Osteoblast (primary cell): Measurements from ENCODE around the gene KDM3A. TPM values are rescaled to one million over a fixed set of nuclear protein-coding genes. Genes with fewer than 3 reads are reported as not detected.
"Not testable (repeated sequence)": the region's sequence is repeated elsewhere in the genome, so short reads cannot be mapped to it uniquely, and the experiment has no call there.

Experiments
- DNase-seq: peaks from one replicate; pipeline ENCODE4 v3.0.0; 2011; ENCODE audit warnings: low spot score, mixed read lengths; ENCODE audit not compliant: insufficient read length; ENCODE audit errors: missing footprints
- H2AFZ ChIP-seq: 2 replicates; pipeline ENCODE4 v1.6.0; 2011; ENCODE audit warnings: mild to moderate bottlenecking, low read length
- H3K27ac ChIP-seq: 2 replicates; pipeline ENCODE4 v1.5.1; 2011; ENCODE audit warnings: mild to moderate bottlenecking, low read depth, low read length, moderate library complexity
- H3K27me3 ChIP-seq: 2 replicates; pipeline ENCODE4 v1.6.0; 2012; ENCODE audit warnings: mild to moderate bottlenecking, control low read depth, inconsistent platforms, low read length, moderate library complexity; ENCODE audit not compliant: insufficient read depth
- H3K36me3 ChIP-seq: 2 replicates; pipeline ENCODE4 v1.5.1; 2011; ENCODE audit warnings: mild to moderate bottlenecking, low read length, control low read depth, moderate library complexity; ENCODE audit not compliant: insufficient read depth
- H3K4me1 ChIP-seq: 2 replicates; pipeline ENCODE4 v1.5.1; 2011; ENCODE audit warnings: mild to moderate bottlenecking, low read length, control low read depth, moderate library complexity; ENCODE audit not compliant: insufficient read depth
- H3K4me2 ChIP-seq: 2 replicates; pipeline ENCODE4 v1.6.0; 2011; ENCODE audit warnings: mild to moderate bottlenecking, low read length; ENCODE audit not compliant: insufficient read depth
- H3K4me3 ChIP-seq: fragments of 200-600 bp; sonication (generic); 3 replicates; pipeline ENCODE4 v1.5.1; 2012; ENCODE audit warnings: mild to moderate bottlenecking, low read length, inconsistent platforms; ENCODE audit not compliant: insufficient read depth
- H3K79me2 ChIP-seq: 2 replicates; pipeline ENCODE4 v1.6.0; 2012; ENCODE audit warnings: mild to moderate bottlenecking, low read length, control low read depth, inconsistent platforms; ENCODE audit not compliant: insufficient read depth
- H3K9me3 ChIP-seq: 2 replicates; pipeline ENCODE4 v1.5.1; 2011; ENCODE audit warnings: low read depth, low read length, control low read depth
- H4K20me1 ChIP-seq: 2 replicates; pipeline ENCODE4 v1.6.0; 2012; ENCODE audit warnings: mild to moderate bottlenecking, low read length, control low read depth; ENCODE audit not compliant: insufficient read depth
- total RNA-seq: library from RNA; depleted of rRNA; stranded (reverse); fragments of >200 nt; gene quantifications from 2 replicates; pipeline ENCODE4 v1.2.3, GENCODE V29; 2012
- TF ChIP-seq, protein P1 (sequence below): IDR thresholded peaks from 2 replicates; pipeline ENCODE4 v1.5.1; 2011; ENCODE audit warnings: mild to moderate bottlenecking, low read depth, low read length, moderate library complexity; ENCODE audit errors: extremely low read depth

Gene KDM3A
- total RNA-seq, 1 donor = 36.9 TPM

DNA sequence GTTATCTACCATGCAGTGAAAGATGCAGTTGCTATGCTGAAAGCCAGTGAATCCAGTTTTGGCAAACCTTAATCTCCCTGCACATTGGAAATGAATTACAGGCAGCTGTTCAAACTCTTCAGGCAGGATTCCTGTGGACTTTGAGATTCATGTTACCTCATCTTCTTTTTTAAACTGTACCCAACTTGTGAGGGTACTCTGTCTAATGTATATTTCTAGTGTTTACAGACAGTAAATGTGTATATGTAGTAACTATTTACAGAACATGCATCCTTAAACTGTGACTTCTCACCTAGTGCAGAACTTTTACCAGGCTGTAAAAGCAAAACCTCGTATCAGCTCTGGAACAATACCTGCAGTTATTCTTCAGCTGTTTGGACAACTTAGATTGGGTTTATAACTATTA lies 50.9 kb downstream of the KDM3A start:
- Histone ChIP-seq H4K20me1 (no peaks in the 10 kb centered on the region), H3K27ac (no peak overlapping the region), H3K79me2 (no peaks in the 10 kb centered on the region), H3K4me2 (no peak overlapping the region), H2AFZ (no peak overlapping the region), H3K4me3 (no peak overlapping the region), H3K9me3 (no peaks in the 10 kb centered on the region), H3K4me1 (no peaks in the 10 kb centered on the region), H3K36me3 (peaks cover 48% of the 10 kb centered on the region), H3K27me3 (no peaks in the 10 kb centered on the region)
- TF ChIP-seq, protein P1, sequence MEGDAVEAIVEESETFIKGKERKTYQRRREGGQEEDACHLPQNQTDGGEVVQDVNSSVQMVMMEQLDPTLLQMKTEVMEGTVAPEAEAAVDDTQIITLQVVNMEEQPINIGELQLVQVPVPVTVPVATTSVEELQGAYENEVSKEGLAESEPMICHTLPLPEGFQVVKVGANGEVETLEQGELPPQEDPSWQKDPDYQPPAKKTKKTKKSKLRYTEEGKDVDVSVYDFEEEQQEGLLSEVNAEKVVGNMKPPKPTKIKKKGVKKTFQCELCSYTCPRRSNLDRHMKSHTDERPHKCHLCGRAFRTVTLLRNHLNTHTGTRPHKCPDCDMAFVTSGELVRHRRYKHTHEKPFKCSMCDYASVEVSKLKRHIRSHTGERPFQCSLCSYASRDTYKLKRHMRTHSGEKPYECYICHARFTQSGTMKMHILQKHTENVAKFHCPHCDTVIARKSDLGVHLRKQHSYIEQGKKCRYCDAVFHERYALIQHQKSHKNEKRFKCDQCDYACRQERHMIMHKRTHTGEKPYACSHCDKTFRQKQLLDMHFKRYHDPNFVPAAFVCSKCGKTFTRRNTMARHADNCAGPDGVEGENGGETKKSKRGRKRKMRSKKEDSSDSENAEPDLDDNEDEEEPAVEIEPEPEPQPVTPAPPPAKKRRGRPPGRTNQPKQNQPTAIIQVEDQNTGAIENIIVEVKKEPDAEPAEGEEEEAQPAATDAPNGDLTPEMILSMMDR = no peak
- no peak for DNase-seq

DNA sequence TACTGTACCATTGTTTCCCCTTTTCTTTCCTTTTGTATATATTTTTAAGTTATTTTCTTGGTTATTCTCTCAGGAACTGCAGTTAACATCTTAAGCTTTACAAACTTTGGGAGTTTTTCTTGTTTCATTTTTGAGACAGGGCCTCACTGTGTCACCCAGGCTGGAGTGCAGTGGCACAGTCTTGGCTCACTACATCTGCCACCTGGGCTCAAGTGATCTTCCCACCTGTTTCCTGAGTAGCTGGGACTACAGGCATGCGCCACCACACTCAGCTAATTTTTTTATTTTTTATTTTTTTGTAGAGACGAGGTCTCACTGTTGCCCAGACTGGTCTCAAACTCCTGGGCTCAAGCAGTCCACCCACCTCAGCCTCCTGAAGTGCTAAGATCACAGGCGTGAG lies 55.2 kb downstream of the KDM3A start:
- H2AFZ ChIP-seq, H3K4me1 ChIP-seq, H3K9me3 ChIP-seq, H3K4me3 ChIP-seq, H3K27ac ChIP-seq, H3K27me3 ChIP-seq, H4K20me1 ChIP-seq, H3K4me2 ChIP-seq, DNase-seq, H3K79me2 ChIP-seq: not testable (repeated sequence)
- H3K36me3 ChIP-seq = peaks cover 44% of the 10 kb centered on the region

DNA sequence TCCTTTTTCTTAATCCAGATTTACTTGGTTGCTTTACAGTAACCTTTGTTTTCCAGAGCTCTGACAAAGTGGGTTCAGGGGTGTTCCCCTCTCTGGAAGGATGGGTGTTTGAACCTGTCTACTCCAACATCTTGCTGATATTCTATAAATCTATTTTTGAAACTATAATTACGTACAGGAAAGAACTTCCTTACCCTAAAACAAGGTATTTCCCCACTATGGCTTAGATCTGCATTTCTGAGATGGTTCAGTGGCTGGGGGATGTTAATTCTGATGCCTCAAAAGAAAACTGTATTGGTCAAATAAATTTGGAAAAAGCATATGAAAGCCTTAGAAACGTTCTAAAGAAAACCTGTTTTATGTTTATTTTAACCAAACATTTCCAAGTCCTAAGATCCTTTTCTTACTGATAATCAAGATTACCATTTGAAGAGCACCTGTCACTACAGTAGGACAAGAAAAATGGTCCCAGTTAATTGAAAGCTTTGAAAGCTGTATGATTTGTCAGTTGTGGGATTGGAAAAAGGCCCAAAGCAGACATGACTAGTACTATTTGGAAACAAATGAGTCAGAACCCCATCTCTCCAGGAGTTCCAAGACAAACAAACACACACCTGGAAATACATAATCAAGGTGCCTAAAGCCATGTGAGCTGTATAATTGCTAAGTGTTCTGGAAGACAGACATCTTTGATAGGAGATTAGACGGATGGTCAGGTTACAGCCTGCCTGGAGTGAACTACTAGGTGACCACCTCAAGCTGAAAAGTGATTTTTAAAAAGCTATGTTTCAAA lies 57.5 kb downstream of the KDM3A start:
- DNase-seq = no peak
- Histone ChIP-seq H3K36me3 (peaks cover 33% of the 10 kb centered on the region), H3K4me2 (no peak overlapping the region)

DNA sequence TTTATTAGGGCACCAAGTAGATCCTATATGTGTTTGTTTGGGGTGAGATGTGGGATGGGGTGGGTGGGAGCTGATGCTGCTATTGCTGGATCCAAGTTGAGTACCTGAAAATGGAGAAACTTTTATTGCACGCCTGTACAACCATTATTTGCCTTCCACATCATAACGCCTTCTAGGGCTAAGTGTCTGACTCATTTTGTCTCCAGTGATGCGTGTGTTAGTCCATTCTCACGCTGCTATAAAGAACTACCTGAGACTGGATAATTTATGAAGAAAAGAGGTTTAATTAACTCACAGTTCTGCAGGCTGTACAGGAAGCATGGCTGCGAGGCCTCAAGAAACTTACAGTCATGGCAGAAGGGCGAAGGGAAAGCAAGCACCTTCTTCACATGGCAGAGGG lies 58.2 kb downstream of the KDM3A start:
- no peak overlapping the region for H3K4me2 ChIP-seq
- no peaks in the 10 kb centered on the region for H3K27me3 ChIP-seq
- no peak overlapping the region for H3K27ac ChIP-seq
- DNase-seq = no peak
- H3K4me3 ChIP-seq = no peak overlapping the region
- H3K36me3 ChIP-seq = peaks cover 33% of the 10 kb centered on the region
- TF ChIP-seq, protein P1 = no peak
- no peak overlapping the region for H2AFZ ChIP-seq
- no peaks in the 10 kb centered on the region for H4K20me1 ChIP-seq
- no peaks in the 10 kb centered on the region for H3K4me1 ChIP-seq
- no peaks in the 10 kb centered on the region for H3K79me2 ChIP-seq
- peaks cover 3% of the 10 kb centered on the region for H3K9me3 ChIP-seq

More for the DNA sequence above, 57.5 kb downstream of the KDM3A start:
- Histone ChIP-seq H4K20me1 (no peaks in the 10 kb centered on the region), H3K9me3 (peaks cover 3% of the 10 kb centered on the region), H3K27me3 (no peaks in the 10 kb centered on the region), H3K79me2 (no peaks in the 10 kb centered on the region), H3K4me3 (no peak overlapping the region), H3K27ac (no peak overlapping the region), H3K4me1 (no peaks in the 10 kb centered on the region), H2AFZ (no peak overlapping the region)
- TF ChIP-seq, protein P1 = no peak
